Parathyroid adenoma (tissue), 2 donors: Measurements from ENCODE around the gene GID4.

Experiments
- H2AFZ ChIP-seq: fragments of 300-600 bp; sonication (generic); one replicate; pipeline ENCODE4 v1.7.0; 2017; ENCODE audit warnings: antibody characterized with exemption, mild to moderate bottlenecking
- H3K27ac ChIP-seq: fragments of 300-600 bp; sonication (generic); one replicate; pipeline ENCODE4 v1.7.0; 2017
- H3K27me3 ChIP-seq: fragments of 300-600 bp; sonication (generic); one replicate; pipeline ENCODE4 v1.7.0; 2017; ENCODE audit warnings: low read length; ENCODE audit not compliant: control insufficient read depth, insufficient read depth
- H3K36me3 ChIP-seq: fragments of 300-600 bp; sonication (generic); one replicate; pipeline ENCODE4 v1.7.0; 2017; ENCODE audit warnings: low read length; ENCODE audit not compliant: control insufficient read depth, insufficient read depth
- H3K4me1 ChIP-seq: fragments of 300-600 bp; sonication (generic); one replicate; pipeline ENCODE4 v1.7.0; 2017; ENCODE audit warnings: control low read depth
- H3K4me2 ChIP-seq: fragments of 300-600 bp; sonication (generic); one replicate; pipeline ENCODE4 v1.7.0; 2017; ENCODE audit warnings: low read length
- H3K4me3 ChIP-seq: fragments of 300-600 bp; sonication (generic); one replicate; pipeline ENCODE4 v1.7.0; 2017; ENCODE audit warnings: low read depth, low read length
- H3K79me2 ChIP-seq: fragments of 300-600 bp; sonication (generic); one replicate; pipeline ENCODE4 v1.7.0; 2017; ENCODE audit warnings: control low read depth
- H3K9ac ChIP-seq: fragments of 300-600 bp; sonication (generic); one replicate; pipeline ENCODE4 v1.7.0; 2017; ENCODE audit warnings: mild to moderate bottlenecking
- H3K9me3 ChIP-seq: fragments of 300-600 bp; sonication (generic); one replicate; pipeline ENCODE4 v1.7.0; 2017; ENCODE audit warnings: low read length; ENCODE audit not compliant: control insufficient read depth
- CTCF ChIP-seq: fragments of 300-600 bp; sonication (generic); IDR thresholded peaks from one replicate; pipeline ENCODE4 v1.7.0; 2017; ENCODE audit warnings: antibody characterized with exemption, mild to moderate bottlenecking
- donor health status: primary hyperparathyroidism.

GID4 gene

GRCh38 chr17:18039535-18040260 lies 490 bp downstream of the GID4 start:
- H3K4me1 ChIP-seq, result peaks cover 26% of the 10 kb centered on the region
- no peak for TF ChIP-seq CTCF
- peak overlapping the region; percentile 42 for H3K27ac ChIP-seq
- peaks cover 48% of the 10 kb centered on the region for H3K79me2 ChIP-seq
- peak overlapping the region; percentile 82 for H3K4me3 ChIP-seq
- H3K9me3 ChIP-seq, result no peaks in the 10 kb centered on the region
- peak overlapping the region; percentile 85 for H2AFZ ChIP-seq
- H3K27me3 ChIP-seq, result no peaks in the 10 kb centered on the region
- peak overlapping the region; percentile 90 for H3K4me2 ChIP-seq
- no peaks in the 10 kb centered on the region for H3K36me3 ChIP-seq
- peak overlapping the region; percentile 17 for H3K9ac ChIP-seq

GRCh38 chr17:18040261-18040858 lies 1.2 kb downstream of the GID4 start:
- Histone ChIP-seq H3K79me2 (peaks cover 48% of the 10 kb centered on the region), H2AFZ (peak overlapping the region; percentile 85), H3K4me1 (peaks cover 26% of the 10 kb centered on the region), H3K27ac (no peak overlapping the region), H3K27me3 (no peaks in the 10 kb centered on the region), H3K4me3 (peak overlapping the region; percentile 82), H3K4me2 (peak overlapping the region; percentile 90), H3K9ac (peak overlapping the region; percentile 17), H3K9me3 (no peaks in the 10 kb centered on the region), H3K36me3 (no peaks in the 10 kb centered on the region)
- no peak for TF ChIP-seq CTCF

GRCh38 chr17:18041776-18042175 lies 2.6 kb downstream of the GID4 start:
- Histone ChIP-seq H2AFZ (no peak overlapping the region), H3K36me3 (no peaks in the 10 kb centered on the region), H3K4me3 (no peak overlapping the region), H3K9me3 (no peaks in the 10 kb centered on the region), H3K9ac (no peak overlapping the region), H3K4me2 (no peak overlapping the region), H3K4me1 (peaks cover 26% of the 10 kb centered on the region), H3K79me2 (peaks cover 44% of the 10 kb centered on the region), H3K27ac (no peak overlapping the region), H3K27me3 (no peaks in the 10 kb centered on the region)
- TF ChIP-seq CTCF, result no peak

GRCh38 chr17:18042983-18043382 lies 3.8 kb downstream of the GID4 start:
- peaks cover 21% of the 10 kb centered on the region for H3K4me1 ChIP-seq
- no peaks in the 10 kb centered on the region for H3K36me3 ChIP-seq
- peaks cover 34% of the 10 kb centered on the region for H3K79me2 ChIP-seq
- no peak overlapping the region for H3K4me2 ChIP-seq
- no peak overlapping the region for H3K4me3 ChIP-seq
- H3K9ac ChIP-seq, result no peak overlapping the region
- no peak for TF ChIP-seq CTCF
- no peaks in the 10 kb centered on the region for H3K9me3 ChIP-seq
- H2AFZ ChIP-seq, result no peak overlapping the region
- no peaks in the 10 kb centered on the region for H3K27me3 ChIP-seq
- H3K27ac ChIP-seq, result no peak overlapping the region
